Choroid plexus epithelial cell (primary cell): ENCODE results near the gene GEN1.

Experiments used
- DNase-seq: peaks from one replicate; pipeline ENCODE4 v3.0.0-alpha.2; 2010; ENCODE audit warnings: low read depth
- H3K4me3 ChIP-seq: 2 replicates; pipeline ENCODE4 v1.5.1; 2011; ENCODE audit warnings: low read depth, mild to moderate bottlenecking, control low read depth, low read length, moderate library complexity
- TF ChIP-seq, protein P1 (sequence below): conservative IDR thresholded peaks from 2 replicates; pipeline ENCODE4 v1.5.1; 2011; ENCODE audit warnings: low read depth, mild to moderate bottlenecking, control low read depth, inconsistent platforms, low read length, moderate library complexity

The GEN1 gene

DNA sequence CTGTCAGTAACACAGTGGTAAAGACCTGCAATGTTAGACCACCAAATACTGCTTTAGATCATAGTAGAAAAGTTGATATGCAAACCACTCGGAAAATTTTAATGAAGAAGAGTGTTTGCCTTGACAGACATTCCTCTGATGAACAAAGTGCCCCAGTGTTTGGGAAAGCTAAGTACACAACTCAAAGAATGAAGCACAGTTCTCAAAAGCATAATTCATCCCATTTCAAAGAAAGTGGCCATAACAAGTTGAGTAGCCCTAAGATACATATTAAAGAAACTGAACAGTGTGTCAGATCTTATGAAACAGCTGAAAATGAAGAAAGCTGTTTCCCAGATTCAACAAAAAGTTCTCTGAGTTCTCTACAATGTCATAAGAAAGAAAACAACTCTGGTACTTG lies 27.5 kb downstream of the GEN1 start:
- DNase-seq, result no peak
- TF ChIP-seq, protein P1, sequence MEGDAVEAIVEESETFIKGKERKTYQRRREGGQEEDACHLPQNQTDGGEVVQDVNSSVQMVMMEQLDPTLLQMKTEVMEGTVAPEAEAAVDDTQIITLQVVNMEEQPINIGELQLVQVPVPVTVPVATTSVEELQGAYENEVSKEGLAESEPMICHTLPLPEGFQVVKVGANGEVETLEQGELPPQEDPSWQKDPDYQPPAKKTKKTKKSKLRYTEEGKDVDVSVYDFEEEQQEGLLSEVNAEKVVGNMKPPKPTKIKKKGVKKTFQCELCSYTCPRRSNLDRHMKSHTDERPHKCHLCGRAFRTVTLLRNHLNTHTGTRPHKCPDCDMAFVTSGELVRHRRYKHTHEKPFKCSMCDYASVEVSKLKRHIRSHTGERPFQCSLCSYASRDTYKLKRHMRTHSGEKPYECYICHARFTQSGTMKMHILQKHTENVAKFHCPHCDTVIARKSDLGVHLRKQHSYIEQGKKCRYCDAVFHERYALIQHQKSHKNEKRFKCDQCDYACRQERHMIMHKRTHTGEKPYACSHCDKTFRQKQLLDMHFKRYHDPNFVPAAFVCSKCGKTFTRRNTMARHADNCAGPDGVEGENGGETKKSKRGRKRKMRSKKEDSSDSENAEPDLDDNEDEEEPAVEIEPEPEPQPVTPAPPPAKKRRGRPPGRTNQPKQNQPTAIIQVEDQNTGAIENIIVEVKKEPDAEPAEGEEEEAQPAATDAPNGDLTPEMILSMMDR, result no peak
- no peak overlapping the region for H3K4me3 ChIP-seq

DNA sequence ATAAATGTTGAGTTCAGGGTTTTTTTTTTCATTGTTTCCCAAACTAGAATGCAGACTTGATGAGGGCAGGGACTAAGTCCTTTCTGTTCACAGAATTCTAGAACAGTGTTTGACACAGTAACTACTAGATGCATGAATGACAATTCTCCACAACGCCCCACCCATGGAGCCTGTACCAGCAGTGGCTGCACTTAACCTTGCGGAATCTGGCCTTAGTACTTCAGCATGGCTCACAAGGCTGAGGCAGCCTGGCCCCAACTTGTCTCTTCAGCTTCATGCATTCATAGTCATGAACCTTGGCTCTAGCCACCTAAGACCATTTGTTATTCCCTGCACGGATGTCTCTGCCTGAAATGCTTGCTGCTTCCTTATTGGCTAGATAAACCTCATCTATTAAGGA lies 32.8 kb downstream of the GEN1 start:
- TF ChIP-seq, protein P1, result no peak
- no peak overlapping the region for H3K4me3 ChIP-seq
- no peak for DNase-seq

DNA sequence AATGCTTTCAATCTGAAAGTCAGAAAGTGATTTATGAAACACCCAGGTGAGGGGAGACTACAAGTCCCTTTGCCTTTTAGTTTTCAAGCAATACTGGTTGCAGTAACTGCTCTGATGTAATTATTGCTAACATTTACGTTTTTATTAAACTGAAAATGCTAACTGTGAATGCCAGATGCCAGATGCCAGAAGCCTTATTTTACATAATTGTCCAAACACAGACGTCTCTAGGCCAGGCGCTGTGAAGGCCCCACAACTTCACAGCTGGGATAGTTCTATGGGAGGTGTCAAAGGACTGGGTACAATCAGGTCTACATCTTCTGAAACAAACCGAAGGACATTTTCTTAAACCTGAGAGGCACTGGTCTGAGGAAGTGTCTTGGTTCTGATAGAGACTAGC lies 34.8 kb downstream of the GEN1 start:
- TF ChIP-seq, protein P1, result no peak
- no peak for DNase-seq
- no peak overlapping the region for H3K4me3 ChIP-seq

DNA sequence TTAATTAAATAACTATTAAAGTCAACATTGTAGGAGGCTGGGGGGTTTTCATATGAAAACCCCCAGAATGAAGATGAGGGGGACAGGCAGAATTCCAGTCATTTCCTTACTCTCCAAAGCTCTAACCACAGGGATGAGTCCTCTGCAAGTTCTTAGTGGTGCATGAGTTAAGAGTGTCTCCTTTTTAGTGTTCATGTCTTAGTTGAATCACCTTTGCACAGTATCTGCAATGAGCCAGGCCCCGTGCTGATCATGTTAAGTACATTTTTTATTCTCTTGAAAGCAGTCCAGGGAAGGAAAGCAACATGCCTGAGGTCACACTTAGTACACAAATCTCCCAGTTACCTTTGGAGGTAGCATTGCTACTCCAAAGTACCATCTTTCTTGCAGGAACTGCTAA lies 36.6 kb downstream of the GEN1 start:
- H3K4me3 ChIP-seq, result no peak overlapping the region
- DNase-seq, result no peak
- TF ChIP-seq, protein P1, result no peak

DNA sequence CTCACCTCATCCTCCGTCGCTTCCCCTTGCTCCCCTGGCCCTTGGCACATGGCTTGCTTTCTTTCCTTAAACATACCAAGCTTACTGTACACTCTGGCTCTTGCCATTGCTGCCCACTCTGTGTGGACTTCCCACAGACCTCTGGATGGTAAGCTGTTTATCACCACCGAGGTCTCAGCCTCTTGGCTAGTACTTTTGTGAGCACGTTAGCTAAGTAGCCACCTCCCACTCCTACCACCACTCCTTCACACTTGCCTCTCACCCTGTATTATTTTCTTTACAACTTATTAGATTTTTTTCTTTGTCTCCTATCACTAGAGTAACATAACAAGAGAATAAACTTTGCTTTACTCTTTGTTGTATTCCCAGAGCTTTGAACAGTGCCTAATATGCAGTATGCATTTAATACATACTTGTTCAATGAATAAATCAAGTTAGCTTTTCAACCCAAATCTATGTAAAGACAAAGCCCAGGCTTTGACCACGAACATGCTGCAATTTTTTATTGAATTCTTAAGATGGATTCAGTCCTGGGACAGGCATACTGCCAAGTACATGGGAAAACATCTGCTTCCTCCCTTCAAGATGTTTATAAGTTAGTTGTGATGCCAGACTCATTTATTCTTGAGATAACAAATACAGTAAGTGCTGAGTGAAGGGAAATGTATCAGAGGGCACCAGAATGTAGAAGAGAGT lies 37.3 kb downstream of the GEN1 start:
- TF ChIP-seq, protein P1, result no peak
- peak; percentile 82 for DNase-seq
- no peak overlapping the region for H3K4me3 ChIP-seq

DNA sequence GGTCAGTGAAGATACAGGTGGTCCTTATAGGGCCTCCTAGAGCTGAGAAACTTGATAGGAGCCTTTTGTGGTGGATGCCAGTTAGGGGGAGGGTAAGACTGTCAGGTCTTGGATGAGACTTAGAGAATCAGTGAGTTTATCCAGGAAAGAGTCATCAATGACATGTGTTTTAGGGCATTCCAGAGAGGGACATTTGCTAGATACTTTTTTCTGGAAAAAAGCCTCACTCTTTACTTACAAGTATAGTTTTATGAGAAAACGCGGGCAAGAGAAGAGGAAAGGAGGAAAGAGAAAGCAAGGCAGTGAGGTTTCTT lies 37.8 kb downstream of the GEN1 start:
- TF ChIP-seq, protein P1, result no peak
- no peak for DNase-seq

DNA sequence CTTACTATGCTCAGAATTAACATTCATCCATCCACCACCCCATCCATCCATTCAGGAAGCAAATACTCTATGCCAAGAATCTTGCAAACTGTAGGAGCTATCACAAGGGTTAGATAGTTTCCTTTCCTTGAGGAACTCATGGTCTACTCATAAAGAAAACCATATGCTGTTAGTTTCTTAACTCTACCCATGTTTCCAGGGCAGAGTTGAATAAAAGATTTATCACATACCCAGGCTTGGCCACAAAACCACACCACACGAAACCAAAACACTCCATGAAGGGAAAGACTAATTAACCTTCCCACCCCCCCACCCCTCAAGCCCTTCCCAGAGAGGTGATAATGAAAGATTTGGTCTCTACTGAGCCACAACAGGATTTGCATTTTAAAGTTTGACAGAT lies 38.6 kb downstream of the GEN1 start:
- H3K4me3 ChIP-seq, result no peak overlapping the region
- no peak for DNase-seq
- TF ChIP-seq, protein P1, result no peak

More for the DNA sequence above, 37.8 kb downstream of the GEN1 start:
- no peak overlapping the region for H3K4me3 ChIP-seq
